HepG2 (cell line): ENCODE results near the gene PPP1CB. TPM values are rescaled to one million over a fixed set of nuclear protein-coding genes. Genes with fewer than 3 reads are reported as not detected.

Experiments
- ATAC-seq: fragments of 200-7000 bp; cut with Tn5 transposase; 3 replicates; pipeline ENCODE4 v1.9.1; 2020; ENCODE audit warnings: mild to moderate bottlenecking, moderate library complexity
- BruUV-seq: library from RNA; stranded (reverse); fragments of 400-500 nt; replicated peaks from 2 replicates; lab custom pipeline; 2021; lab: Mats Ljungman, UMichigan
- CTCF ChIA-PET: fragments of 300-600 bp; formaldehyde crosslinking; extraction: SDS; loops from one replicate; lab custom pipeline; 2021; ENCODE audit warnings: low total read pairs, inconsistent platforms, low intra/inter-chr PET ratio; lab: Yijun Ruan, JAX
- POLR2A ChIA-PET: fragments of 350-600 bp; sonication (Branson Sonifier 250); formaldehyde crosslinking; loops from one replicate; lab custom pipeline; 2020; ENCODE audit warnings: antibody characterized with exemption, inconsistent platforms; lab: Yijun Ruan, JAX
- DNase-seq: peaks from one replicate; pipeline ENCODE4 v3.0.0-alpha.2; 2015; ENCODE audit warnings: low spot score
- FAIRE-seq: peaks from 3 replicates; lab custom pipeline; 2011; peaks lifted over from hg19 to GRCh38; lab: Jason Lieb, UNC
- H2AFZ ChIP-seq: one replicate; pipeline ENCODE4 v1.6.1; 2011; ENCODE audit warnings: low read length, inconsistent platforms
- H3K27ac ChIP-seq: fragments of 300-600 bp; 3 replicates; pipeline ENCODE4 v1.8.0; 2011; ENCODE audit warnings: mixed run types, mild to moderate bottlenecking, mixed read lengths, low read length, inconsistent platforms; ENCODE audit not compliant: insufficient read depth; ENCODE audit errors: extremely low read length
- H3K27me3 ChIP-seq, 2 experiments: fragments of 200-600 bp in 1 of 2; 2 replicates in 1 of 2; 3 replicates in 1 of 2; pipeline versions ENCODE4 v1.6.0 to v1.8.0; 2011; ENCODE audit warnings: low read length in 2 of 2, mild to moderate bottlenecking in 2 of 2, moderate library complexity in 2 of 2, inconsistent platforms in 1 of 2; ENCODE audit not compliant: insufficient read depth in 2 of 2, control insufficient read depth in 1 of 2
- H3K36me3 ChIP-seq, 2 experiments: fragments of 200-600 bp in 1 of 2; replicated peaks in 1 of 2; 2 replicates in 1 of 2; 3 replicates in 1 of 2; pipeline versions ENCODE4 v1.5.1 to v1.8.0; 2011; ENCODE audit warnings: low read length in 2 of 2, inconsistent platforms in 1 of 2; ENCODE audit not compliant: insufficient read depth in 2 of 2, control insufficient read depth in 1 of 2
- H3K4me1 ChIP-seq: 2 replicates; pipeline ENCODE4 v1.5.1; 2012; ENCODE audit warnings: low read length, inconsistent platforms; ENCODE audit not compliant: insufficient read depth
- H3K4me2 ChIP-seq: 2 replicates; pipeline ENCODE4 v1.6.0; 2011; ENCODE audit warnings: low read depth, low read length, inconsistent platforms
- H3K4me3 ChIP-seq, 3 experiments: fragments of 200-600 bp in 1 of 3; sonication (generic), shearing (Covaris generic) in 1 of 3; replicated peaks in 1 of 3; 2 replicates each; pipeline ENCODE4 v1.5.1; 2011 to 2016; ENCODE audit warnings: low read length in 3 of 3, inconsistent platforms in 2 of 3, low read depth in 2 of 3, mild to moderate bottlenecking in 2 of 3, control low read depth in 1 of 3, mixed read lengths in 1 of 3; ENCODE audit not compliant: insufficient read depth in 1 of 3
- H3K79me2 ChIP-seq: one replicate; pipeline ENCODE4 v1.6.1; 2011; ENCODE audit warnings: low read length, inconsistent platforms; ENCODE audit not compliant: insufficient read depth
- H3K9ac ChIP-seq: 2 replicates; pipeline ENCODE4 v1.6.0; 2011; ENCODE audit warnings: mild to moderate bottlenecking, low read depth, low read length, inconsistent platforms; ENCODE audit not compliant: insufficient read depth
- H3K9me3 ChIP-seq: 2 replicates; pipeline ENCODE4 v1.5.1; 2012; ENCODE audit warnings: mild to moderate bottlenecking, low read length
- H4K20me1 ChIP-seq: 2 replicates; pipeline ENCODE4 v1.6.0; 2011; ENCODE audit warnings: inconsistent platforms, mild to moderate bottlenecking, low read length, moderate library complexity; ENCODE audit not compliant: insufficient read depth
- MIER2 ChIP-seq: IDR thresholded peaks from 2 replicates; pipeline ENCODE4 v1.6.1; 2016; ENCODE audit warnings: missing biosample characterization, missing genetic modification reagents
- RBFOX2 ChIP-seq: fragments of 200-400 bp; formaldehyde crosslinking; IDR thresholded peaks from 2 replicates; pipeline ENCODE4 v1.6.1; 2017; ENCODE audit warnings: low read depth, mild to moderate bottlenecking, low read length
- RNF2 ChIP-seq: fragments of 450-650 bp; conservative IDR thresholded peaks from 2 replicates; pipeline ENCODE4 v1.6.1; 2016; ENCODE audit warnings: low read depth
- ZFAT ChIP-seq: sonication (generic); formaldehyde crosslinking; conservative IDR thresholded peaks from 2 replicates; pipeline ENCODE4 v1.8.1; 2023; ENCODE audit warnings: missing genetic modification reagents, inconsistent platforms
- ZNF83 ChIP-seq: sonication (generic); formaldehyde crosslinking; IDR thresholded peaks from 2 replicates; pipeline ENCODE4 v1.4.0; 2020; ENCODE audit warnings: missing genetic modification reagents, mild to moderate bottlenecking, borderline replicate concordance
- WGBS: methylation state at CpG from one replicate; pipeline ENCODE4 v1.1.6; 2017; ENCODE audit warnings: low lambda C conversion rate; 5-methylcytosine and 5-hydroxymethylcytosine counted together
- in situ Hi-C: cut with HindIII; loops from 2 replicates; pipeline ENCODE4 v1.10.0; 2017; ENCODE audit warnings: low pct_unique_long_range_greater_than_20kb; ENCODE audit not compliant: extremely low pct_ligation_motif_present
- intact Hi-C: fragments of 100-400 bp; cut with micrococcal nuclease; formaldehyde crosslinking; loops from one replicate; pipeline ENCODE4 v1.10.0; 2022; ENCODE audit not compliant: unreplicated experiment
- polyA plus RNA-seq, 8 experiments: library from polyadenylated mRNA; depleted of rRNA in 3 of 8; stranded (reverse) in 7 of 8; unstranded in 1 of 8; fragments of >200 nt; fragmentation: Illumina TruSeq in 4 of 8; extraction: Trizol in 4 of 8; gene quantifications; 2 replicates each; pipeline versions ENCODE4 v1.2.1 to v1.2.3, GENCODE V29; 2011 to 2016; ENCODE audit warnings: low read depth in 4 of 8, missing spikeins in 1 of 8, mixed read lengths in 1 of 8; ENCODE audit not compliant: insufficient read depth in 1 of 8
- total RNA-seq, 5 experiments: library from RNA; depleted of rRNA; stranded (reverse); fragments of >200 nt; fragmentation: Illumina TruSeq; extraction: Trizol; gene quantifications; 2 replicates each; pipeline ENCODE4 v1.2.3, GENCODE V29; 2016; ENCODE audit warnings: low read depth in 1 of 5
- TF ChIP-seq, protein P1 (sequence below): sonication (generic); formaldehyde crosslinking; IDR thresholded peaks from 2 replicates; pipeline ENCODE4 v1.4.0; 2020; ENCODE audit warnings: missing genetic modification reagents, mild to moderate bottlenecking, borderline replicate concordance
- TF ChIP-seq, protein P2 (sequence below): IDR thresholded peaks from 2 replicates; pipeline ENCODE4 v1.6.1; 2018; ENCODE audit warnings: missing genetic modification reagents, mild to moderate bottlenecking, missing compliant biosample characterization

The PPP1CB gene
- total and polyA plus RNA-seq, 2 of the 13 experiments (the other 11 are each of a cell fraction or from before 2014, with no cell fraction given) = 46.9 to 109 TPM

DNA sequence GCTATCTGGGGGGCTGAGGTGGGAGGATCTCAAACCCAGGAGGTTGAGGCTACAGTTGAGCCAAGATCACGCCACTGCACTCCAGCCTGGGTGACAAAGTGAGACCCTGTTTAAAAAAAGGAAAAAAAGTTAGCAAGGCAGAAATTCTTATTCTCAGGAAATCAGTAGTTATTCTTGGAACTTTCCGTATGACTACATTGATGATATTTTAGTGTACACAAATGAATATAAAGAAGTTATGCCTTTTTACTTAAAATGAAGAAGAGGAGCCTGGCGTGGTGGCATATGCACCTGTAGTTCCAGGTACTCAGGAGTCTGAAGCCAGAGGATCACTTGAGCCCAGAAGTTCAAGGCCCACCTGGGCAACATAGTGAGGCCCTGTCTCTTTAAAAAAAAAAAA, 66.4 kb downstream of the PPP1CB start:
- FAIRE-seq = no peak
- ChIA-PET POLR2A (no interaction called here), CTCF (no interaction called here)
- WGBS = 82% methylated on average over 3 of the region's 3 CpGs
- Histone ChIP-seq H3K4me2 (no peak overlapping the region), H3K4me1 (no peaks in the 10 kb centered on the region; the same call in 1 of the 2 replicates), H3K36me3 (no peaks in the 10 kb centered on the region), H3K9ac (no peak overlapping the region), H3K79me2 (no peaks in the 10 kb centered on the region), H3K27me3 (no peaks in the 10 kb centered on the region), H3K9me3 (no peaks in the 10 kb centered on the region), H2AFZ (no peak overlapping the region), H4K20me1 (no peaks in the 10 kb centered on the region), H3K4me3 (no peak overlapping the region), H3K27ac (no peak overlapping the region)
- in situ Hi-C loops = no loop called here
- no peak for TF ChIP-seq MIER2 (CRISPR knock-in tag)
- TF ChIP-seq, protein P1, sequence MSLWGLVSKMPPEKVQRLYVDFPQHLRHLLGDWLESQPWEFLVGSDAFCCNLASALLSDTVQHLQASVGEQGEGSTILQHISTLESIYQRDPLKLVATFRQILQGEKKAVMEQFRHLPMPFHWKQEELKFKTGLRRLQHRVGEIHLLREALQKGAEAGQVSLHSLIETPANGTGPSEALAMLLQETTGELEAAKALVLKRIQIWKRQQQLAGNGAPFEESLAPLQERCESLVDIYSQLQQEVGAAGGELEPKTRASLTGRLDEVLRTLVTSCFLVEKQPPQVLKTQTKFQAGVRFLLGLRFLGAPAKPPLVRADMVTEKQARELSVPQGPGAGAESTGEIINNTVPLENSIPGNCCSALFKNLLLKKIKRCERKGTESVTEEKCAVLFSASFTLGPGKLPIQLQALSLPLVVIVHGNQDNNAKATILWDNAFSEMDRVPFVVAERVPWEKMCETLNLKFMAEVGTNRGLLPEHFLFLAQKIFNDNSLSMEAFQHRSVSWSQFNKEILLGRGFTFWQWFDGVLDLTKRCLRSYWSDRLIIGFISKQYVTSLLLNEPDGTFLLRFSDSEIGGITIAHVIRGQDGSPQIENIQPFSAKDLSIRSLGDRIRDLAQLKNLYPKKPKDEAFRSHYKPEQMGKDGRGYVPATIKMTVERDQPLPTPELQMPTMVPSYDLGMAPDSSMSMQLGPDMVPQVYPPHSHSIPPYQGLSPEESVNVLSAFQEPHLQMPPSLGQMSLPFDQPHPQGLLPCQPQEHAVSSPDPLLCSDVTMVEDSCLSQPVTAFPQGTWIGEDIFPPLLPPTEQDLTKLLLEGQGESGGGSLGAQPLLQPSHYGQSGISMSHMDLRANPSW (CRISPR knock-in tag) = no peak
- TF ChIP-seq, protein P2, sequence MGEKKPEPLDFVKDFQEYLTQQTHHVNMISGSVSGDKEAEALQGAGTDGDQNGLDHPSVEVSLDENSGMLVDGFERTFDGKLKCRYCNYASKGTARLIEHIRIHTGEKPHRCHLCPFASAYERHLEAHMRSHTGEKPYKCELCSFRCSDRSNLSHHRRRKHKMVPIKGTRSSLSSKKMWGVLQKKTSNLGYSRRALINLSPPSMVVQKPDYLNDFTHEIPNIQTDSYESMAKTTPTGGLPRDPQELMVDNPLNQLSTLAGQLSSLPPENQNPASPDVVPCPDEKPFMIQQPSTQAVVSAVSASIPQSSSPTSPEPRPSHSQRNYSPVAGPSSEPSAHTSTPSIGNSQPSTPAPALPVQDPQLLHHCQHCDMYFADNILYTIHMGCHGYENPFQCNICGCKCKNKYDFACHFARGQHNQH (CRISPR knock-in tag) = no peak
- no peak for TF ChIP-seq RNF2
- no peak for TF ChIP-seq ZNF83 (CRISPR knock-in tag)
- TF ChIP-seq RBFOX2 = no peak
- TF ChIP-seq ZFAT (CRISPR knock-in tag) = no peak
- intact Hi-C loops = no loop called here
- DNase-seq = no peak
- no TSS peak for BruUV-seq
- ATAC-seq = no peak
